ENCODE measurements around the gene CCDC107.
"Not testable (repeated sequence)": the region's sequence is repeated elsewhere in the genome, so short reads cannot be mapped to it uniquely, and the experiment has no call there.

CCDC107 gene

GRCh38 chr9:35627575-35627974, 30.5 kb upstream of the CCDC107 start:
- no peak for DNase-seq (ENCODE audit: low read depth in 2 of 2)
- TF ChIP-seq CTCF (IDR thresholded peaks at IDR 0.05; ENCODE audit: low read depth, low read length) = no peak
- no peak overlapping the region for H3K4me3 ChIP-seq (replicated peaks in 1 of 2; ENCODE audit: low read depth in 2 of 2, low read length in 2 of 2)

DNA sequence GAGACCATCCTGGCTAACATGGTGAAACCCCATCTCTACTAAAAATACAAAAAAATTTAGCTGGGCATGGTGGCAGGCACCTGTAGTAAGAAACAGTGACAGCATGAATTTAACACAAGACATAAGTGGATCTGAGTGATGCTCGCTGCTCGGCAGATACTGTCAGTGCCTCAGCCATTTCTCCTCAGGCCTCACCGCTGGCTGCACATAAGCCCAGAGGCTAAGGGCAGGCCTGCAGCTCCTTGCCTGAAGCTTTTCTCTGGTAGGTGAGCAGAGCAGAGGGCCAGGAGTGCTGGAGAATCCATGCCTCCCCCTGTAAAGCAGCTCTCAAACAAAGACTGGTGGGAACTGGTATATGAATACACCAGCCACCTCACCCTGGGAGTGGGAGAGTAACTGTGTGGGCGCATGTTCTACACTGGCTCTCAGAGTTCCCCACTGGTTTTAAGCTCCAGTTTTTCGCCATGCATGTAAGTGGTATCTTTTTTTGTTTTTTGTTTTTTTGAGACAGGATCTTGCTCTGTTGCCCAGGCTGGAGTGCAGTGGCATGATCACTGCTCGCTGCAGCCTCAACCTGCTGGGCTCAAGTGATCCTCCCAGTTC, 29.6 kb upstream of the CCDC107 start:
- H3K4me3 ChIP-seq (replicated peaks in 1 of 2; ENCODE audit: low read depth in 2 of 2, low read length in 2 of 2) = no peak overlapping the region
- no peak for DNase-seq (ENCODE audit: low read depth in 2 of 2)
- TF ChIP-seq CTCF (IDR thresholded peaks at IDR 0.05; ENCODE audit: low read depth, low read length) = no peak

DNA sequence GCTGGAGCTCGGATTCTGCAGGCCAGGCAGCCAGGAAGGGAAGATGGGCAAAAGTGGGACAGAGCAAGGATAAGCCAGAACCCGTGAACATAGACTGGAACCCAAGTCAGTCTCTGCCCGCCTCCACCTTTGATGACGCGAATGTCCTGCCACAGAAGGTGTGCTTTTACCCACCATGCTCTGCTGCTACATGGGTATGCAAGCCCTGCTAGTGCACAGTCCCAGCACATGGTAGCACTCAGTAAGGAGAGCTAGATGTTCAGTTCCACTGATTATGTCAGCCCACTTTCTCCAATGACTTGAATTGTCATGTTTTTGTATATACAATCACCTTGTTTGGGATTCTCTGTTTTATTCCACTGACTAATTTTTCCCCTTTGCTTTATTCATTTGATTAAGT, 28.5 kb upstream of the CCDC107 start:
- H3K4me3 ChIP-seq (replicated peaks in 1 of 2; ENCODE audit: low read depth in 2 of 2, low read length in 2 of 2) = no peak overlapping the region
- no peak for TF ChIP-seq CTCF (IDR thresholded peaks at IDR 0.05; ENCODE audit: low read depth, low read length)
- no peak for DNase-seq (ENCODE audit: low read depth in 2 of 2)

DNA sequence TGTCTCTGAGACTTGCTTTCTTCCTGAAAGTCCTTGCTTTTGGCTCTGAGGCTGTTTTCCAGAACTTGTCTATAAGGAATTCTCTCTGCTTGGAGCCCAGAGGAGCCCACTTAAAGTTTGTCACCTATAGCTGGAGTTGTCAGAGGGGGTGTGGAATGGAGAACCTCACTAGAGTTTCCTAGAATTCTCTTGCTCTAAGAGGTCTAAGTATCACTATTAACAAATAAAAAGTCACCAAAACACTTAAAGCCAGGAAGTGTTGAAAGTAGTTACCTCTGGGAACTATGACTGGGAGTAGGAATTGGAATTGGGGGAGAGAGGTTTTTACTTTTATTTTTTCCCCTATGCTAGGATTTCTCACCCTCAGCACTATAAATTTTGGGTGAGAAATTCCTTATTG, 22.4 kb upstream of the CCDC107 start:
- TF ChIP-seq CTCF (IDR thresholded peaks at IDR 0.05; ENCODE audit: low read depth, low read length) = no peak
- no peak overlapping the region for H3K4me3 ChIP-seq (replicated peaks in 1 of 2; ENCODE audit: low read depth in 2 of 2, low read length in 2 of 2)
- no peak for DNase-seq (ENCODE audit: low read depth in 2 of 2)

GRCh38 chr9:35636135-35636876, 21.8 kb upstream of the CCDC107 start:
- H3K4me3 ChIP-seq (replicated peaks in 1 of 2; ENCODE audit: low read depth in 2 of 2, low read length in 2 of 2) = no peak overlapping the region
- no peak for TF ChIP-seq CTCF (IDR thresholded peaks at IDR 0.05; ENCODE audit: low read depth, low read length)
- no peak for DNase-seq (ENCODE audit: low read depth in 2 of 2)

- H3K4me3 ChIP-seq (replicated peaks in 1 of 2; ENCODE audit: low read depth in 2 of 2, low read length in 2 of 2); DNase-seq (ENCODE audit: low read depth in 2 of 2): not testable (repeated sequence)
Observed at GRCh38 chr9:35636877-35637246, 21.2 kb upstream of the CCDC107 start.

- DNase-seq (ENCODE audit: low read depth in 2 of 2); H3K4me3 ChIP-seq (replicated peaks in 1 of 2; ENCODE audit: low read depth in 2 of 2, low read length in 2 of 2): not testable (repeated sequence)
Observed at GRCh38 chr9:35637427-35637955, 20.6 kb upstream of the CCDC107 start.

- DNase-seq (ENCODE audit: low read depth in 2 of 2); H3K4me3 ChIP-seq (replicated peaks in 1 of 2; ENCODE audit: low read depth in 2 of 2, low read length in 2 of 2): not testable (repeated sequence)
Observed at GRCh38 chr9:35638751-35639150, 19.3 kb upstream of the CCDC107 start.

- H3K4me3 ChIP-seq (replicated peaks in 1 of 2; ENCODE audit: low read depth in 2 of 2, low read length in 2 of 2); DNase-seq (ENCODE audit: low read depth in 2 of 2): not testable (repeated sequence)
Observed at GRCh38 chr9:35639225-35639624, 18.9 kb upstream of the CCDC107 start.

Data from cardiac fibroblast (primary cell).